Gastroesophageal sphincter (tissue), 4 donors: ENCODE results near the gene PTPN14. TPM values are rescaled to one million over a fixed set of nuclear protein-coding genes. Genes with fewer than 3 reads are reported as not detected.
"Not testable (repeated sequence)": the region's sequence is repeated elsewhere in the genome, so short reads cannot be mapped to it uniquely, and the experiment has no call there.

Experiments used
- ATAC-seq: fragments of 150-250 bp; one replicate; pipeline ENCODE4 v1.9.1; 2016; ENCODE audit warnings: mild to moderate bottlenecking, moderate library complexity
- H3K27ac ChIP-seq, 4 donors: fragments of 200-600 bp; sonication (generic) in 3 of 4; 1 replicate in 3 of 4; 2 replicates in 1 of 4; pipeline ENCODE4 v1.5.1; 2016 to 2019
- H3K27me3 ChIP-seq: fragments of 200-600 bp; sonication (generic); one replicate; pipeline ENCODE4 v1.5.1; 2019
- H3K36me3 ChIP-seq, 2 donors: fragments of 200-600 bp; sonication (generic); one replicate each; pipeline ENCODE4 v1.5.1; 2019; ENCODE audit warnings: control low read depth in 1 of 2
- H3K4me1 ChIP-seq, 3 donors: fragments of 200-600 bp; sonication (generic); 1 replicate in 2 of 3; 2 replicates in 1 of 3; pipeline ENCODE4 v1.5.1; 2016 to 2019; ENCODE audit warnings: control low read depth in 2 of 3
- H3K4me3 ChIP-seq, 2 donors: fragments of 200-600 bp; sonication (generic); one replicate each; pipeline ENCODE4 v1.5.1; 2019; ENCODE audit warnings: mild to moderate bottlenecking in 1 of 2, moderate library complexity in 1 of 2
- H3K9me3 ChIP-seq, 3 donors: fragments of 200-600 bp; sonication (generic); one replicate each; pipeline ENCODE4 v1.5.1; 2017 to 2019; ENCODE audit warnings: control low read depth in 2 of 3
- EP300 ChIP-seq: sonication (generic); formaldehyde crosslinking; IDR thresholded peaks from one replicate; pipeline ENCODE4 v1.6.1; 2017; ENCODE audit warnings: antibody characterized with exemption, mild to moderate bottlenecking
- POLR2A ChIP-seq, 2 donors: fragments of 450-650 bp; IDR thresholded peaks; one replicate each; pipeline ENCODE4 v1.6.1; 2017; ENCODE audit warnings: antibody characterized with exemption in 2 of 2, mild to moderate bottlenecking in 2 of 2, moderate library complexity in 1 of 2
- POLR2AphosphoS5 ChIP-seq: sonication (generic); formaldehyde crosslinking; IDR thresholded peaks from one replicate; pipeline ENCODE4 v1.6.1; 2017; ENCODE audit warnings: antibody characterized with exemption
- WGBS, 2 donors: methylation state at CpG; one replicate each; pipeline ENCODE4 v1.1.5; 2018; ENCODE audit warnings: low coverage in 1 of 2; 5-methylcytosine and 5-hydroxymethylcytosine counted together
- total RNA-seq, 4 donors: library from RNA; depleted of rRNA; stranded (reverse); fragments of >200 nt; gene quantifications; one replicate each; pipeline ENCODE4 v1.1.0, GENCODE V29; 2016
- TF ChIP-seq, protein P1 (sequence below), 4 experiments: fragments of 200-600 bp in 2 of 4; fragments of 450-650 bp in 2 of 4; sonication (generic) in 1 of 4; IDR thresholded peaks; one replicate each; pipeline ENCODE4 v1.5.1; 2017 to 2019; ENCODE audit warnings: antibody characterized with exemption in 4 of 4, mild to moderate bottlenecking in 2 of 4, moderate library complexity in 2 of 4

Gene PTPN14
- total RNA-seq, 4 donors from 2014 or later, result 38.9 to 96.8 (median 75.4) TPM

DNA sequence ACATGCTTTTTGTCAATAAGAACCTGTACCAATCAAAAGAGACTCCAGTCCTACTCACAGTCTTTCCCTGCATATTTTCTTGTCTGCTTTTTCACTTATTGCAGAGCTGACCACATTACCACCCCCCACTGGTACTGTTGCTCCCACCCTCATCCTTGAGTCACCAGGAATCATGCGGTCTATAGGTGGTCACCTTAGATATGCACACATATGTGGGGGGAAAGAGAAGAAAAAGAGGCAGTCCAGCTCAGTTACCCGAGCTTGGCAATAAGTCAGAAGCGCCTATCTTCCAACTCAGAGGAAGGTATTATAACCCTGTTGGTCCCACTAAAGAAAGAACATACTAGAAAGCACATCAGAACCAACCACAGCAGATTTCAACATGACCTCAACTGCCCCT, 151.3 kb downstream of the PTPN14 start:
- Histone ChIP-seq H3K4me1 (peaks cover 0 to 5% (median 0%) of the 10 kb centered on the region in 3 donors), H3K27me3 (no peaks in the 10 kb centered on the region), H3K4me3 (no peak overlapping the region), H3K9me3 (no peaks in the 10 kb centered on the region), H3K27ac (no peak overlapping the region), H3K36me3 (peaks cover 0 to 57% of the 10 kb centered on the region in 2 donors)
- no peak for ATAC-seq
- WGBS, 2 donors, result 100% methylated on average over 2 of the region's 3 CpGs; no CpG with 5 or more reads in 1 of the 2 donors
- TF ChIP-seq POLR2A (IDR thresholded peaks at IDR 0.05), result no peak
- TF ChIP-seq, protein P1, sequence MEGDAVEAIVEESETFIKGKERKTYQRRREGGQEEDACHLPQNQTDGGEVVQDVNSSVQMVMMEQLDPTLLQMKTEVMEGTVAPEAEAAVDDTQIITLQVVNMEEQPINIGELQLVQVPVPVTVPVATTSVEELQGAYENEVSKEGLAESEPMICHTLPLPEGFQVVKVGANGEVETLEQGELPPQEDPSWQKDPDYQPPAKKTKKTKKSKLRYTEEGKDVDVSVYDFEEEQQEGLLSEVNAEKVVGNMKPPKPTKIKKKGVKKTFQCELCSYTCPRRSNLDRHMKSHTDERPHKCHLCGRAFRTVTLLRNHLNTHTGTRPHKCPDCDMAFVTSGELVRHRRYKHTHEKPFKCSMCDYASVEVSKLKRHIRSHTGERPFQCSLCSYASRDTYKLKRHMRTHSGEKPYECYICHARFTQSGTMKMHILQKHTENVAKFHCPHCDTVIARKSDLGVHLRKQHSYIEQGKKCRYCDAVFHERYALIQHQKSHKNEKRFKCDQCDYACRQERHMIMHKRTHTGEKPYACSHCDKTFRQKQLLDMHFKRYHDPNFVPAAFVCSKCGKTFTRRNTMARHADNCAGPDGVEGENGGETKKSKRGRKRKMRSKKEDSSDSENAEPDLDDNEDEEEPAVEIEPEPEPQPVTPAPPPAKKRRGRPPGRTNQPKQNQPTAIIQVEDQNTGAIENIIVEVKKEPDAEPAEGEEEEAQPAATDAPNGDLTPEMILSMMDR (IDR thresholded peaks at IDR 0.05), result no peak
- TF ChIP-seq POLR2AphosphoS5, result no peak
- no peak for TF ChIP-seq EP300

DNA sequence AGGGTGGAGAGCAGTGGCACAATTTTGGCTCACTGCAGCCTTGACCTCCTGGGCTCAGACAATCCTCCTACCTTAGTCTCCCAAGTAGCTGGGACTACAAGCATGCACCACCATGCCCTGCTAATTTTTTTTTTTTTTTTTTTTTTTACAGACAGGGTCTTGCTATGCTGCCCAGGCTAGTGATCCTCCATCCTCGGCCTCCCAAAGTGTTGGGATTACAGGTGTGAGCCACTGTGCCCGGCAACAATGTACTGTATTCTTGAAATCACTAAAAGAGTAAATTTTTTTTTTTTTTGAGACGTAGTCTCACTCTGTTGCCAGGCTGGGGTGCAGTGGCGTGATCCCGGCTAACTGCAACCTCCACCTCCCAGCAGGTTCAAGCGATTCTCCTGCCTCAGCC, 152.9 kb downstream of the PTPN14 start:
- Histone ChIP-seq H3K27ac (no peak overlapping the region), H3K4me1 (peaks cover 0 to 5% (median 0%) of the 10 kb centered on the region in 3 donors), H3K9me3 (no peaks in the 10 kb centered on the region), H3K4me3 (no peak overlapping the region), H3K36me3 (peaks cover 0 to 71% of the 10 kb centered on the region in 2 donors), H3K27me3 (no peaks in the 10 kb centered on the region)
- TF ChIP-seq POLR2A (IDR thresholded peaks at IDR 0.05) (no peak), POLR2AphosphoS5 (no peak), EP300 (no peak)
- TF ChIP-seq, protein P1 (IDR thresholded peaks at IDR 0.05), result no peak
- no peak for ATAC-seq
- 97 to 100% methylated on average over 1 to 6 of the region's 6 CpGs for WGBS, 2 donors

DNA sequence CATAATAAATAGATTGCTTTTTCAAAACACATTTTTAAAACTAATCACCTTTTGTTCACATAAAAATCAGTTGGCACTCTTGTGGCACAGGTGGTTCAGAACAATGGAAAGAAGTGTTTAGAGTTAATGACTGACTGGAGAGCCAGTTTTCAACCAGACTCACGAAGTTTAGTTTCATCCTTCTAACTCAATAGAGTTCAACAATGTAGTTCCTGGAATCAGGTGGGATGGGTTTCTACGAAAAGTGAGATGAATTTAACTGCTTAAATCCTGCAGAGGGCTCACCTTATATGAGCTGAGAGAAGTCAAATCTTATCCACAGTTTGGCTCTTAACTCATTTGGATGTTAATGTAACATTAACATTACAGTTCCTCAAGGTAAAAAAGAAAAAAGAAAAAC, 153.9 kb downstream of the PTPN14 start:
- peaks cover 0 to 81% of the 10 kb centered on the region in 2 donors for H3K36me3 ChIP-seq
- no peak for ATAC-seq
- 74 to 85% methylated on average over 2 of the region's 2 CpGs for WGBS, 2 donors

DNA sequence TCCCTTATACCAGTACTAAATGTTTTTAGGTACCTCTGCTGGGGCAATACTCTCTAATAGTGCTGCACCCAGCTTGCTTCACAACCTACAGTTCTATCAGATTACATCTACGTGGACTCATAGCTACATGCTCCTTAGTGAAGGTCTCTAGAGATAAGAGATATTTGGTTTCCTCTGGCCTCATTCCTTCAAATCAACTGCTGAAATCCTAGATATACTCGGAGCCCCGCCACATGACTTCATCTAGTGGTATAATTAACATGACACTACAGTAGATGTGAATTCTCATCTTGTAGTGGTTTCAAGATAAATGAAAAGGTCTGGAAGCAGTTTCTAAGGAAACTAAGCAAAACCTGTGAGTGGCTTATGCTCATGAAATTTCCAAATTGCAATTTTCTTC, 155.1 kb downstream of the PTPN14 start:
- WGBS, 2 donors, result 93 to 100% methylated on average over 3 of the region's 3 CpGs
- no peaks in the 10 kb centered on the region for H3K9me3 ChIP-seq
- H3K27me3 ChIP-seq, result no peaks in the 10 kb centered on the region
- H3K27ac ChIP-seq, result no peak overlapping the region
- TF ChIP-seq POLR2AphosphoS5, result no peak
- TF ChIP-seq EP300, result no peak
- TF ChIP-seq POLR2A (IDR thresholded peaks at IDR 0.05), result no peak
- TF ChIP-seq, protein P1 (IDR thresholded peaks at IDR 0.05), result no peak
- H3K4me3 ChIP-seq, result no peak overlapping the region
- H3K36me3 ChIP-seq, result peaks cover 0 to 81% of the 10 kb centered on the region in 2 donors
- H3K4me1 ChIP-seq, result peaks cover 0 to 2% (median 0%) of the 10 kb centered on the region in 3 donors
- no peak for ATAC-seq

More for the DNA sequence above, 153.9 kb downstream of the PTPN14 start:
- H3K27me3 ChIP-seq, result no peaks in the 10 kb centered on the region
- peaks cover 0 to 5% (median 0%) of the 10 kb centered on the region in 3 donors for H3K4me1 ChIP-seq
- no peaks in the 10 kb centered on the region for H3K9me3 ChIP-seq
- H3K27ac ChIP-seq, result no peak overlapping the region
- TF ChIP-seq EP300 (no peak), POLR2AphosphoS5 (no peak), POLR2A (IDR thresholded peaks at IDR 0.05) (no peak)
- TF ChIP-seq, protein P1 (IDR thresholded peaks at IDR 0.05), result no peak
- H3K4me3 ChIP-seq, result no peak overlapping the region

DNA sequence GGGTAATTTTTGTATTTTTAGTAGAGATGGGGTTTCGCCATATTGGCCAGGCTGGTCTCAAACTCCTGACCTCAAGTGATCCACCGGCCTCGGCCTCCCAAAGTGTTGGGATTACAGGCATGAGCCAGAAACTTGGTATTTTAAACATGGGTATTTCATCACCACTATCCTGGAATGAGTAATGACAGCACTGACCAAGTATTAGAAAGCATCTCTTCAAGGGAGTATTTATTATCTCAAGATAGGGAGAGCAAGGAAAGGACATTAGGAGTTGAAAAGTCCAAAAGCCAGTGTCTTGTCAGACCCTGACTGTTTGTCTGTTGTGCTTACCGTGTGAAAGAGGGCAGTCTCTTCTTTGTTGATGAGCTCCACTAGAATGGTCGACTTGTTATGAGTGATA, 156.8 kb downstream of the PTPN14 start:
- not testable (repeated sequence) for H3K27me3 ChIP-seq, H3K27ac ChIP-seq, H3K4me1 ChIP-seq, ATAC-seq, H3K4me3 ChIP-seq, H3K9me3 ChIP-seq
- 63 to 82% methylated on average over 2 to 3 of the region's 5 CpGs for WGBS, 2 donors
- H3K36me3 ChIP-seq, result peaks cover 0 to 72% of the 10 kb centered on the region in 2 donors
